ENCODE results near the gene HOXA6. TPM values are rescaled to one million over a fixed set of nuclear protein-coding genes. Genes with fewer than 3 reads are reported as not detected.

Gene HOXA6
- total RNA-seq, 1 experiment from 2014 or later: 0.65 TPM

- Histone ChIP-seq H3K79me2 (ENCODE audit: low read depth) (peaks cover 89% of the 10 kb centered on the region), H3K9me2 (ENCODE audit: insufficient read depth) (no peaks in the 10 kb centered on the region), H3K27me3 (ENCODE audit: insufficient read depth, low read depth) (no peaks in the 10 kb centered on the region), H2AFZ (no peak overlapping the region), H3K4me1 (replicated peaks; ENCODE audit: insufficient read depth) (peaks cover 29% of the 10 kb centered on the region), H3K9me3 (ENCODE audit: insufficient read depth, low read depth) (no peaks in the 10 kb centered on the region), H4K20me1 (ENCODE audit: insufficient read depth) (no peaks in the 10 kb centered on the region), H3F3A (ENCODE audit: insufficient read depth, low read depth) (peaks cover 64% of the 10 kb centered on the region), H3K36me3 (ENCODE audit: low read depth) (peaks cover 45% of the 10 kb centered on the region), H3K4me3 (peak overlapping the region; percentile 80), H3K4me2 (peak overlapping the region; percentile 87), H3K27ac (peak overlapping the region; percentile 92)
- peak; percentile 52 to 85 for DNase-seq
- intact Hi-C loops (cut with micrococcal nuclease; ENCODE audit: unreplicated experiment): loop anchor here (1.0 to 10.0 kb wide), 3 partner anchors 84 to 634 kb away; partner anchors contain the start of gene TAX1BP1
- TF ChIP-seq, protein P1, sequence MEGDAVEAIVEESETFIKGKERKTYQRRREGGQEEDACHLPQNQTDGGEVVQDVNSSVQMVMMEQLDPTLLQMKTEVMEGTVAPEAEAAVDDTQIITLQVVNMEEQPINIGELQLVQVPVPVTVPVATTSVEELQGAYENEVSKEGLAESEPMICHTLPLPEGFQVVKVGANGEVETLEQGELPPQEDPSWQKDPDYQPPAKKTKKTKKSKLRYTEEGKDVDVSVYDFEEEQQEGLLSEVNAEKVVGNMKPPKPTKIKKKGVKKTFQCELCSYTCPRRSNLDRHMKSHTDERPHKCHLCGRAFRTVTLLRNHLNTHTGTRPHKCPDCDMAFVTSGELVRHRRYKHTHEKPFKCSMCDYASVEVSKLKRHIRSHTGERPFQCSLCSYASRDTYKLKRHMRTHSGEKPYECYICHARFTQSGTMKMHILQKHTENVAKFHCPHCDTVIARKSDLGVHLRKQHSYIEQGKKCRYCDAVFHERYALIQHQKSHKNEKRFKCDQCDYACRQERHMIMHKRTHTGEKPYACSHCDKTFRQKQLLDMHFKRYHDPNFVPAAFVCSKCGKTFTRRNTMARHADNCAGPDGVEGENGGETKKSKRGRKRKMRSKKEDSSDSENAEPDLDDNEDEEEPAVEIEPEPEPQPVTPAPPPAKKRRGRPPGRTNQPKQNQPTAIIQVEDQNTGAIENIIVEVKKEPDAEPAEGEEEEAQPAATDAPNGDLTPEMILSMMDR (conservative IDR thresholded peaks at IDR 0.05): no peak
- TF ChIP-seq EZH2 (IDR thresholded peaks at IDR 0.05; ENCODE audit: low read depth): no peak
- CTCF ChIA-PET: interaction anchor here (0.8 kb wide), 1 partner anchor 29 kb away, joined by 3 read pairs; no protein-coding TSS in a partner anchor
- POLR2A ChIA-PET (ENCODE audit: unreplicated experiment): no interaction called here
- no TSS peak for BruUV-seq (replicated peaks)
These were observed 36.4 kb downstream of the HOXA6 start for GRCh38 chr7:27111042-27111750.

- H3K4me3 ChIP-seq: peak overlapping the region; percentile 80; the same call in 1 of the 2 replicates
- H3F3A ChIP-seq (ENCODE audit: insufficient read depth, low read depth): peaks cover 64% of the 10 kb centered on the region
- POLR2A ChIA-PET (ENCODE audit: unreplicated experiment): no interaction called here
- peaks cover 29% of the 10 kb centered on the region for H3K4me1 ChIP-seq (replicated peaks; ENCODE audit: insufficient read depth)
- no peak for TF ChIP-seq EZH2 (IDR thresholded peaks at IDR 0.05; ENCODE audit: low read depth)
- TF ChIP-seq, protein P1 (conservative IDR thresholded peaks at IDR 0.05): no peak
- DNase-seq: peak in 1 of 2 experiments; percentile 22
- H3K79me2 ChIP-seq (ENCODE audit: low read depth): peaks cover 86% of the 10 kb centered on the region
- BruUV-seq (replicated peaks): no TSS peak
- no peaks in the 10 kb centered on the region for H4K20me1 ChIP-seq (ENCODE audit: insufficient read depth)
- no peaks in the 10 kb centered on the region for H3K9me3 ChIP-seq (ENCODE audit: insufficient read depth, low read depth)
- peak overlapping the region; percentile 87 for H3K4me2 ChIP-seq
- intact Hi-C loops (cut with micrococcal nuclease; ENCODE audit: unreplicated experiment): loop anchor here (1.0 to 10.0 kb wide), 3 partner anchors 83 to 634 kb away; partner anchors contain the start of gene TAX1BP1
- H3K36me3 ChIP-seq (ENCODE audit: low read depth): peaks cover 41% of the 10 kb centered on the region
- CTCF ChIA-PET: interaction anchor here (0.8 kb wide), 1 partner anchor 29 kb away, joined by 3 read pairs; no protein-coding TSS in a partner anchor
- no peaks in the 10 kb centered on the region for H3K27me3 ChIP-seq (ENCODE audit: insufficient read depth, low read depth)
- H3K27ac ChIP-seq: peak overlapping the region; percentile 92
- H3K9me2 ChIP-seq (ENCODE audit: insufficient read depth): no peaks in the 10 kb centered on the region
- H2AFZ ChIP-seq: no peak overlapping the region
These were observed 37.2 kb downstream of the HOXA6 start for GRCh38 chr7:27110186-27111031.

- Histone ChIP-seq H3K79me2 (ENCODE audit: low read depth) (peaks cover 79% of the 10 kb centered on the region), H3K9me2 (ENCODE audit: insufficient read depth) (no peaks in the 10 kb centered on the region), H4K20me1 (ENCODE audit: insufficient read depth) (no peaks in the 10 kb centered on the region), H3F3A (ENCODE audit: insufficient read depth, low read depth) (peaks cover 58% of the 10 kb centered on the region), H3K27ac (no peak overlapping the region), H3K27me3 (ENCODE audit: insufficient read depth, low read depth) (no peaks in the 10 kb centered on the region), H3K4me1 (replicated peaks; ENCODE audit: insufficient read depth) (peaks cover 29% of the 10 kb centered on the region), H3K36me3 (ENCODE audit: low read depth) (peaks cover 41% of the 10 kb centered on the region), H3K9me3 (ENCODE audit: insufficient read depth, low read depth) (no peaks in the 10 kb centered on the region), H3K4me2 (no peak overlapping the region), H2AFZ (no peak overlapping the region), H3K4me3 (no peak overlapping the region)
- CTCF ChIA-PET: no interaction called here
- TF ChIP-seq, protein P1 (conservative IDR thresholded peaks at IDR 0.05): no peak
- TF ChIP-seq EZH2 (IDR thresholded peaks at IDR 0.05; ENCODE audit: low read depth): no peak
- intact Hi-C loops (cut with micrococcal nuclease; ENCODE audit: unreplicated experiment): loop anchor here (5.0 to 10.0 kb wide), 2 partner anchors 82 to 635 kb away; partner anchors contain the start of gene TAX1BP1
- POLR2A ChIA-PET (ENCODE audit: unreplicated experiment): no interaction called here
- BruUV-seq (replicated peaks): no TSS peak
- DNase-seq: no peak
These were observed 37.9 kb downstream of the HOXA6 start for GRCh38 chr7:27109466-27110185.
